Measurements from ENCODE around the gene BBS12. TPM values are rescaled to one million over a fixed set of nuclear protein-coding genes. Genes with fewer than 3 reads are reported as not detected.

The BBS12 gene
- total RNA-seq, 3 donors from 2014 or later: 3.3 to 5.4 (median 3.9) TPM

- intact Hi-C loops (cut with DNase I, micrococcal nuclease): no loop called here
- H3K4me3 ChIP-seq: no peak overlapping the region
- no peak for ATAC-seq
- H3K36me3 ChIP-seq (ENCODE audit: low read depth): no peaks in the 10 kb centered on the region
- peaks cover 9% of the 10 kb centered on the region for H3K4me1 ChIP-seq (ENCODE audit: low read depth)
- DNase-seq: no peak
- no peak for TF ChIP-seq CTCF (IDR thresholded peaks at IDR 0.05)
- no peaks in the 10 kb centered on the region for H3K9me3 ChIP-seq
Measured at GRCh38 chr4:122787940-122788339, 55.4 kb downstream of the BBS12 start.

DNA sequence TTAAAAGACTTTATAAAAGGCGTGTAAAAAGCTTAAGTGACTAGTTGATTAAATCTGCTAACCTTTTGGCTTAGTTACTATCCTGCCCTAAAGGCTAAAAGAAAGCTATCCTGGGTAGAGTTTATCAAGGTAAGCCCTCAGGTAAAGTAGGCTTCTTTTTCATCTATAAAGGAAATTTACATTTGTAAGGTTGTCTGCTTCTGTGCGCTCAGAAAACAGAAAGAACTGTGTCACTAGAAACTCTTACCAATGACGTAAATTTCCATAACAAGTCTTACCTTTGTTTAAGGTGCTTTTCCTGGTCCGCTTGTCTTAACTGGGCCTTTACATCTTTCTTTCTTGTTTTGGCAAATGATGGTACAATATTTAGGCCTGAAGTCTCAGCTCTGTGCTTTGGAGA, 56.4 kb downstream of the BBS12 start:
- ATAC-seq: no peak
- intact Hi-C loops (cut with DNase I, micrococcal nuclease): no loop called here
- Histone ChIP-seq H3K4me3 (no peak overlapping the region), H3K4me1 (ENCODE audit: low read depth) (peaks cover 2% of the 10 kb centered on the region), H3K36me3 (ENCODE audit: low read depth) (no peaks in the 10 kb centered on the region), H3K9me3 (no peaks in the 10 kb centered on the region)
- TF ChIP-seq CTCF (IDR thresholded peaks at IDR 0.05): no peak
- no peak for DNase-seq

DNA sequence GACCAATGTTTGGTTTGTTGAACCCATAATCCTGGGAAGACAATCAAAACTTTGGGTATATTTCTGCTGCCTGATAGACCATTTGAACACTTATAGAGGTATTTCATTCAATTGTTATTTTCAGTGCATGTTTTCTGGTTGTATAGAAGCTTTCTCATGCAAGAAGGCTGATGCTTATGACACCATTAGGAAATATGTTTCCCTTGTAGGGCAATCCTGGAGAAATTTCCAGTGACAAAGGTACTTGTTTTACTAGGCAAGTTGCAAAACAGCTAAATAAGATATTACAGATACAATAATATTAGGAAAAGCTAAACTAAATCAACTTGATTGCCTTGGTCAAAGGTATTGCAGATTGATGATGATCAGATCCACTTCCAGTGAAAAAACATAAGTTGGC, 61.3 kb downstream of the BBS12 start:
- Histone ChIP-seq H3K4me1 (ENCODE audit: low read depth) (peaks cover 5% of the 10 kb centered on the region), H3K9me3 (no peaks in the 10 kb centered on the region)
- intact Hi-C loops (cut with DNase I, micrococcal nuclease): no loop called here

More for the DNA sequence above, 61.3 kb downstream of the BBS12 start:
- DNase-seq (no peak), ATAC-seq (no peak)
- Histone ChIP-seq H3K36me3 (ENCODE audit: low read depth) (no peaks in the 10 kb centered on the region), H3K4me3 (no peak overlapping the region)
- TF ChIP-seq CTCF (IDR thresholded peaks at IDR 0.05): no peak

Other genes starting within 250 kb of the BBS12 start
- not detected for gene IL21, start 111.6 kb upstream of the BBS12 start, total RNA-seq
- 10 to 100 TPM in 1 of 3 donors, 1 to 10 TPM in 2; 1.3 to 45.0 (median 2.4) TPM for gene FGF2, start 94.1 kb downstream of the BBS12 start, total RNA-seq
- 10 to 100 TPM in 1 of 3 donors, 1 to 10 TPM in 2; 5.3 to 11.2 (median 5.6) TPM for gene NUDT6, start 189.9 kb downstream of the BBS12 start, total RNA-seq